ENCODE data around the gene GAB1.

DNA sequence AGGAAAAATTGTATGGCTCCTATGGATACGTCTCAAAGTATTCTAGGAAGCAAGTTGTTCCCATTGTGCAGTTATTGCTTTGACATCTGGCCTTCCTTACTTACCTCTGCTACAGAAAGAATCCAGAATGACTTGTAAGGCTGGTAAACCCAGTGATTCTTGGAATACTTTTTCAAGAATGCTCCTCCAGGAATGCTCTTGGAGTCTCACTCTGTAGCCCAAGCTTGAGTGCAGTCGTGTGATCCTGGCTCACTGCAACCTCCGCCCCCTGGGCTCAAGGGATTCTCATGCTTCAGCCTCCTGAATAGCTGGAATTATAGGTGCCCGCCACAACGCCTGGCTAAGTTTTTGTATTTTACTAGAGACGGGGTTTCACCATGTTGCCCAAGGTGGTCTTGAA is 38.1 kb downstream of the GAB1 start:
- TF ChIP-seq POLR2A (IDR thresholded peaks at IDR 0.05) (no peak), POLR2AphosphoS5 (IDR thresholded peaks at IDR 0.05; ENCODE audit: insufficient read depth in 1 of 2, low read depth in 1 of 2) (no peak)
- TF ChIP-seq, protein P1, sequence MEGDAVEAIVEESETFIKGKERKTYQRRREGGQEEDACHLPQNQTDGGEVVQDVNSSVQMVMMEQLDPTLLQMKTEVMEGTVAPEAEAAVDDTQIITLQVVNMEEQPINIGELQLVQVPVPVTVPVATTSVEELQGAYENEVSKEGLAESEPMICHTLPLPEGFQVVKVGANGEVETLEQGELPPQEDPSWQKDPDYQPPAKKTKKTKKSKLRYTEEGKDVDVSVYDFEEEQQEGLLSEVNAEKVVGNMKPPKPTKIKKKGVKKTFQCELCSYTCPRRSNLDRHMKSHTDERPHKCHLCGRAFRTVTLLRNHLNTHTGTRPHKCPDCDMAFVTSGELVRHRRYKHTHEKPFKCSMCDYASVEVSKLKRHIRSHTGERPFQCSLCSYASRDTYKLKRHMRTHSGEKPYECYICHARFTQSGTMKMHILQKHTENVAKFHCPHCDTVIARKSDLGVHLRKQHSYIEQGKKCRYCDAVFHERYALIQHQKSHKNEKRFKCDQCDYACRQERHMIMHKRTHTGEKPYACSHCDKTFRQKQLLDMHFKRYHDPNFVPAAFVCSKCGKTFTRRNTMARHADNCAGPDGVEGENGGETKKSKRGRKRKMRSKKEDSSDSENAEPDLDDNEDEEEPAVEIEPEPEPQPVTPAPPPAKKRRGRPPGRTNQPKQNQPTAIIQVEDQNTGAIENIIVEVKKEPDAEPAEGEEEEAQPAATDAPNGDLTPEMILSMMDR (IDR thresholded peaks at IDR 0.05): no peak

All from vagina (tissue), 2 donors.